ENCODE measurements around the gene CYBA.

Gene CYBA

GRCh38 chr16:88650749-88651275 lies at the start of gene CYBA:
Gene CYBA (minus strand): TSS chr16:88651053. CDS start chr16:88651013, 40 bp downstream.
- DNase-seq, result no peak

DNA sequence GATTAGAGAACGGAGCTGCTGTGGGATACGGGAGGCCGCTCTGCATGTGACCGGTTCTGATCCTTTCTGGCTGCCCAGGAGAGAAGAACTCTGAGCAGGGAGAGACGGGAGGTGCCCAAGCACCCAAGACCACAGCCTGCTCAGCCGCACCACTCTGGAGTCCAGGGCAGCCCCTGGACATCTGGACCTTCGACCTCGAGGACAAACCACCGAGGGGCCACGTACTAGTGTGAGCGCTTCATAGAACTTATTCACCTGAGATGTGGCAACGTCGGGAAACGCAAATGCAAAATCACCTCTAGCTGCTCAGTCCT lies 49.4 kb upstream of the CYBA start:
- no peak for DNase-seq

GRCh38 chr16:88699180-88699579 lies 48.3 kb upstream of the CYBA start:
- DNase-seq, result no peak

DNA sequence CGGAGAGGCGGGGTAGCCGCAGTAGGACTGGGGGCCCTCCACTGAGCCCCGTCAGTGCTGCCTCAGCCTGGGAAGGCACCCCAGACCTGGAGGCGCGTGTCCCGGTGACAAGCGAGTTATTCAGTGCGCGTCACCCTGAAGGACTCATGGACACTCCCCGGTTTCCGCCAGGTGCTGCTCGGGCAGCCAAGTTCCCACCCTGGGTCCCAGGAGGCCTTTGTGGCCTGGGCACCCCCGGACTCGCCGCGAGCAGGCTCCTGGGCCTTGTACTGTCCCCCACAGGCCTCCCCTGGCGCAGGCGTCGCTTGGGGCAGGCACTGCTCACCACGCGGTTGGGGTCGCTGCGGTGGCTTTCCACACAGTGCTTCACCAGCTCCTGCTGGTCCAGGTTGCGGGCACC lies 47.8 kb upstream of the CYBA start:
- DNase-seq, result no peak

- no peak for DNase-seq
Measured at GRCh38 chr16:88697831-88698615, 47.2 kb upstream of the CYBA start.

- no peak for DNase-seq
Measured at GRCh38 chr16:88697116-88697830, 46.4 kb upstream of the CYBA start.

DNA sequence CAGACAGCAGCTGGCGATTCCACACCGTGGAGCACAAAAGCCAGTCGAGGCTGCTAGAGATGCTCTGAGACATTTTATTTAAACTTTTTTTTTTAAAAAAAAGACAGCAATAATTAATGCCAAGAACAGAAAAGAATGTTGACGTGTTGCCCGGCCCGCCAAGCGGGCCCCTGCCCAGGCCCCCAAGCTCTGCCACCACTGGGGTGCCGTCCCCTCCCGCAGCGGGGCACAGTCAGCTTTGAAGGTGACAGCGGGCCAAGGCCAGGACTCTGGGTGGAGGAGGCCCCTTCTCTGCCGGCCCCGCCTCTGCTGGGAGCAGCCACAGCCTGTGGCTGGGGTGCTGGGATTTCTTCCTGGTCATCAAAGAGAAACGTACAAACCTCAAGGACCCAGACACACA lies 45.6 kb upstream of the CYBA start:
- no peak for DNase-seq

- DNase-seq, result no peak
Measured at GRCh38 chr16:88695753-88696152, 44.9 kb upstream of the CYBA start.

GRCh38 chr16:88695218-88695617 lies 44.4 kb upstream of the CYBA start:
- DNase-seq, result no peak

DNA sequence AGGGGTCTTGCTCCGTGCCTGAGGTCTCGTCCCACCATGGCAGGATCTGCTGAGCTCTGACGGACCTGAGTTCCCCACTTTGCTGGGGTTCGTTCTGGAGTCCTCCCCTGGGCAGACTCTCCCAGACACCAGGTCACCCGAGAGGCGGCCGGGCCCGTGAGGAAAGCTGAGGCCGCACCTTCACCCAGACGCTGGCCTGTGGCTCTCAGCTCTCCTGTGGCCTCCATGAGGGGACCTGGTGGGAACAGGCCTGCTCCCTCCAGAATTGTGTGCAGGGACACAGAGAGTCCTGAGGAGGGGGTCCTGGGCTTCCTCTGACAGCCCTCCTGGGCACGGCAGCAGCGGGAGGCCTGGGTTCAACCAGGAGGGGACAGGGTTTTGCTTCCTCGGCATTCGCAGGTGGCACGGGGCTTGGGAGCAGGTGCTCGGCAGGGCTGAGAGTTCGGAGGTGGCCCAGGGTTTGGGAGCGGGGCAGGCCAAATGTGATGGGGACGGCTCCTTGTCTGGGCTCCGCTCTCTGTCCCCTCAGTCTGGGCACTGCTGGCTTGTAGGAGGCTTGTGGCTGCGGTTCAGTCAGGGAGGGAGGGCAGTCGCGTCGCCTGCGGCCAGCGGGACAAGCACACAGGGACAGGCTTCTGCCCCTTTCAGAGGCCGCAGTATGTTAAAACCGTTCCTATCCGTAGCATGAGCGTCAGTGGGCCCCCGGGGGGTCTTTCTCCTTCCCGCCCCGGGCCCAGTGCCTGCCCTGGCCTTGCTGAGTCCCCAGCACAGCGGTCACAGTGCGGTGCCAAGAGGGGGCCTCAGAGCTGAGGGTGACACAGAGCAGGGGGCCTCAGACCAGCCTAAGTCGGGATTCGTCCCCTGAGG lies 43.6 kb upstream of the CYBA start:
- no peak for DNase-seq

DNA sequence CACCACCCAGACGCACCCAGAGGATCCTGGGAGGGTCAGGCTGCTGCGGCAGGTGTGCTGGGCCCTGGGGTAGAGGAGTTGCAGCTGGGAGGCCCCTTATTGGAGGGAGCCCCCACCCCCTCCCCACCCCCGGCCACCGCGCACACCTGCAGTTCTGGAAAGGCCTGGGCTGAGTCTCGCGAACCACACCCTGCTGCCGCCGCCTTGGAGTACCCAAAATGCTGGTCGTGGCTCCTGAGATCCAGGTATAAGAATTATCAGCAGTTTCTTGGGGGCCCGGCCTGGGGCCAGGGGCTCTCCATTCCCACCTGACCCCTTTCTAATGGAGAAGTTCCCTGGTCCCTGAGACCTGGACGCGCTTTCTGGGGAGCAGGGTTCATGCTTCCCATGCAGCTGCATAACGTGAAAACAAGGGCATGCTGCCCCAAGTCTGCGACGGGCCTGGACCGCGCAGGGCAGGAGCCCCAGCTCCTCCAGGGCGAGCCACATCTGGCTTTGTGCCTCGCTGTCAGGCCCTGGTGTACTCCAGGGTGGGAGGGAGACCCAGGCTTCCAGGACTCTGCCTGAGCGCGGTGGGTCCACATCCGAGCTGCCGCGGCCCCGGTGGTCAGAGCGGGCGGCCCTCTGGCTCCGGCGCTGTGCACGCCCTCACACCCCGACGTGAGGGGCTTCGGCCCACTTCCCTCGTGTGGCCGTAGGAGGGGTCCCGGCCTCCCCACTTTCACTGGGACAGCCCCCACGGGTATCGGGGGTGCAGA lies 42.7 kb upstream of the CYBA start:
- no peak for DNase-seq

- no peak for DNase-seq
Measured at GRCh38 chr16:88692861-88693260, 42.0 kb upstream of the CYBA start.

- DNase-seq, result no peak
Measured at GRCh38 chr16:88691924-88692560, 41.2 kb upstream of the CYBA start.

GRCh38 chr16:88691129-88691813 lies 40.4 kb upstream of the CYBA start:
- no peak for DNase-seq

GRCh38 chr16:88690341-88691128 lies 39.7 kb upstream of the CYBA start:
- no peak for DNase-seq

DNA sequence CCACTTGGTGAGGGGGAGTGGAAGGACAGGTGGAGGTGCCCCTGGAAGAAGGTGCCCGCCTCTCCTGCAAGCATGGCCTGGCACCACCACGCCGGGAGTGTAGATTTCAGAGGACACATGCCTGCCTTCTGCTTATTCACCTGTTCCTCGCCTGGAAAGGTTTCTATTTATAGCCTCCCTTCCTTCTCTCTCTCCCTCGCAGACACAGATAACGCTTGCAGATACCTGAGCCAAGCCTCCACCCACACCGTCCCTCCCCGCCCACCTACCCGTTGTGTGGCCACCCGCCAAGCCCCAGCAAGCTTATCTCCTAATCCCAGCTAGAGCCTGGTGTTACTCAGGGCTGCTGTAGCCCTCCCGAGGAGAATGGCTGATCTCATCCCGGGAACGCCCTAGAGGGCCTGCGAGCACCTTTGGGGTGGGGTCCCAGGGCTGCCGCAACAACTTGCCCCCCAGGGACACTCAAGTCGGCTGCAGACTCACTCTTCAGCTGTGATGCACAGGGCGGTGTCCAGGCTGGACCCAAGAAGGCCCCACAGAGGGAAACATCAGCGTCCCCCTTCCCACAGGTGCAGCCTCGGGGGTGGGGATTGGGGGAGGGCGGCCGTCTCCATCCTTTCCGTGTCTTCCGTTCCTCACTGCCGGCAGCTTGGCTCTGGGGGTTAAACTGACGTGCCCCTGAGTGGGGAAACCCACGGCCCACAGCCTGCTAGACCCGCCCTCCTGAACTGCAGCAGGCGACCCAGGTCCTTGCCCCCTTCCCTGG lies 37.3 kb upstream of the CYBA start:
- no peak for DNase-seq

DNA sequence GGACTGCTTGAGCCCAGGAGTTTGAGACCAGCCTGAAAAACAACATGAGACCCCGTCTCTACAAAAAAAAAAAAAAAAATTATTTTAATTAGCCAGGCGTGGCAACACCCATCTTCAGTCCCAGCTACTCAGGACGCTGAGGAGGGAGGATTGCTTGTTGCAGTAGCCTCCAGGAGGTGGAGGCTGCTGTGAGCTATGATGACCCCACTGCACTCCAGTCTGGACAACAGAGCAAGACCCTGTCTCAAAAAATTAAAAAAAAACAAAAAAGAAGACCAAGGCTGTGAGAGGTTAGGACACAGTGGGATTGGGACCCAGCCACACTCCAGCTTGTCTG lies 36.8 kb upstream of the CYBA start:
- no peak for DNase-seq

- DNase-seq, result no peak
Measured at GRCh38 chr16:88687254-88687576, 36.4 kb upstream of the CYBA start.

DNA sequence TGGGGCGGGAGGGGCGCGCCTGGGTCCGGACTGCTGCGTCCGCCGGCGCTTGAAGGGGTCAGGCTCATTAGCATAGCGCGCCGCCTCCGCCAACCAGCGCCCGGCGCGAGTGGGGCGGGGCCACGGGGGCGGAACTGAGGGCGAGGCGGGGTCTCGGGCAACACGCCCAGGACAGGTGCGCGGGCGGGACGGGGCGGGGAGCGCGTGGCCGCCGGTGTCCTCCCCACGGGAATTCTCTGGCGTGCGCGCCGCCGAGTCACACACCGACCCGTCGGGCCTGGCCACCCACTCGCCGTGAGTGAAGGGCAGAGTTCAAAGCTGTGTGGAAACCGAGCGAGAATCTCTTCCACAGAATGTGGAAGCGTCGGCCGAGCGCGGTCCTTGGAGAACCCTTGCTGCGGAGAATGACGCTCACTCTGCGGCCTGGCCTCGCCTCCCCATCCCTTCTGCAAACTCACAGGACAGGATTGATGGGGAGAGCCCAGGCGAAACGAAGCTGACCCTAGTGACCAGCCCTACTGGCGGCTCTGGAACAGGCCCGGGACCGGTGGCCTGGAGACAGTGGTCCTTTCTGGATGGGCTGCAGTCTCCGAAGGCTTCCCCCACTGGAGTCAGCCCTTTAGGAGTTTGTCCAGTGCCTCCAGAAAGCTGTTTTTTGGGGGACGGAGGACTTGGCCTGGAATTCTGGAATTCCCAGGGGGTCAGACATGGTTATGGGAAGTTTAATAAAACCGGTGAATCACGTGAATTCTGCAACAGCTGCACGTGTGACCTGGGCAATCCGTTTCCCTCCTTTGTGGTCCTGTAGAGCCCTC lies 35.8 kb upstream of the CYBA start, which contains the start of gene SNAI3:
TSS of gene SNAI3 (minus strand) at position 69 of the 815 bp plus-strand sequence. CDS start 101 bp downstream, outside the sequence.
- no peak for DNase-seq

Data from NCI-H1048 (cell line).